WI38 (cell line): Measurements from ENCODE around the gene BAZ2B.

Source experiments
- H3K4me3 ChIP-seq: 2 replicates; pipeline ENCODE4 v1.5.1; 2011; ENCODE audit warnings: low read depth, mild to moderate bottlenecking, control low read depth, low read length
- TF ChIP-seq, protein P1 (sequence below): IDR thresholded peaks from 2 replicates; pipeline ENCODE4 v1.5.1; 2012; ENCODE audit warnings: low read depth, mild to moderate bottlenecking, control low read depth, low read length

BAZ2B gene

DNA sequence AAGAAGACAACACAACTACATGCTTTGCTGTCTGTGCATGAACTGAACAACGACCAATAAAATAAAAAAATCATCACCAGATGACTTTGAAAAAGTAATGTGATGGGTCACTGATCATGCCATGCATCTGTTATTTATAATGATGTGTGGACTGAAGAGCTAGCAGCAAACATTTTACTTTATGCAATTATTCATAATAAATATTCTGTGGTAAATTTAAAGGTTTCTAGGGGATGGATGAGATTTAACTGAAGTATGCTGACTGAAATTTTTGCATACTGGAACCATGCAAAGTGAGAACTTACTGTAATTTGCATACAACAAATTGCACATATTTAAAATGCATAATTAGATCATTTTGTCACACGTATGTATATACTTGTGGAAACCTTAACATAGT, 31.3 kb upstream of the BAZ2B start:
- no peak overlapping the region for H3K4me3 ChIP-seq
- TF ChIP-seq, protein P1, sequence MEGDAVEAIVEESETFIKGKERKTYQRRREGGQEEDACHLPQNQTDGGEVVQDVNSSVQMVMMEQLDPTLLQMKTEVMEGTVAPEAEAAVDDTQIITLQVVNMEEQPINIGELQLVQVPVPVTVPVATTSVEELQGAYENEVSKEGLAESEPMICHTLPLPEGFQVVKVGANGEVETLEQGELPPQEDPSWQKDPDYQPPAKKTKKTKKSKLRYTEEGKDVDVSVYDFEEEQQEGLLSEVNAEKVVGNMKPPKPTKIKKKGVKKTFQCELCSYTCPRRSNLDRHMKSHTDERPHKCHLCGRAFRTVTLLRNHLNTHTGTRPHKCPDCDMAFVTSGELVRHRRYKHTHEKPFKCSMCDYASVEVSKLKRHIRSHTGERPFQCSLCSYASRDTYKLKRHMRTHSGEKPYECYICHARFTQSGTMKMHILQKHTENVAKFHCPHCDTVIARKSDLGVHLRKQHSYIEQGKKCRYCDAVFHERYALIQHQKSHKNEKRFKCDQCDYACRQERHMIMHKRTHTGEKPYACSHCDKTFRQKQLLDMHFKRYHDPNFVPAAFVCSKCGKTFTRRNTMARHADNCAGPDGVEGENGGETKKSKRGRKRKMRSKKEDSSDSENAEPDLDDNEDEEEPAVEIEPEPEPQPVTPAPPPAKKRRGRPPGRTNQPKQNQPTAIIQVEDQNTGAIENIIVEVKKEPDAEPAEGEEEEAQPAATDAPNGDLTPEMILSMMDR: no peak

DNA sequence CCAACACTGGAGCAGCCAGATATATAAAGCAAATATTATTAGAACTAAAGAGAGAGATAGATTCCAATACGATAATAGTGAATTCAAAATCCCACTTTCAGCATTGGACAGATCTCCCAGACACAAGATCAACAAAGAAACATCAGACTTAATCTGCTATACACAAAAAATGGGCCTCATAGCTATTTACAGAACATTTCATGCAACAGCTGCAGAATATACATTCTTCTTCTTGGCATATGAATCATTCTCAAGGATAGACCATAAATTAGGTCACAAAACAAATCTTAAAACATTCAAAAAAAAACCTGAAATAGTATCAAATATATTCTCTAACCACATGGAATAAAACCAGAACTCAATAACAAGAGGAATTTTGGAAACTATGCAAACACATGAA, 23.8 kb upstream of the BAZ2B start:
- TF ChIP-seq, protein P1: no peak
- H3K4me3 ChIP-seq: no peak overlapping the region

DNA sequence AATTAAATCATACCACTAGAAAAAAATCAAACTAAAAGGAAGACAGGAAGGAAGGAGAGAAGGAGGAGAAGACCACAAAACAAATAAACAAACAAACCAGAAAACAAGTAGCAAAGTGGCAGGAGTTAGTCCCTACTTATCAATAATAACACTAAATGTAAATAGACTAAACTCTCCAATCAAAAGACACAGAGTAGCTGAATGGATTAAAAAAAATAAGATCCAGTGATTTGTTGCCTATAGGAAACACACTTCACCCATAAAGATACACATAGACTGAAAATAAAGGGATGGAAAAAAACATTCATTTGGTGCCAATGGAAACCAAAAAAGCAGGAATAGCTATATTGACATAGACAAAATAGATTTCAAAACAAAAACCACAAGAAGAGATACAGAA, 23.4 kb upstream of the BAZ2B start:
- TF ChIP-seq, protein P1: no peak
- H3K4me3 ChIP-seq: no peak overlapping the region

DNA sequence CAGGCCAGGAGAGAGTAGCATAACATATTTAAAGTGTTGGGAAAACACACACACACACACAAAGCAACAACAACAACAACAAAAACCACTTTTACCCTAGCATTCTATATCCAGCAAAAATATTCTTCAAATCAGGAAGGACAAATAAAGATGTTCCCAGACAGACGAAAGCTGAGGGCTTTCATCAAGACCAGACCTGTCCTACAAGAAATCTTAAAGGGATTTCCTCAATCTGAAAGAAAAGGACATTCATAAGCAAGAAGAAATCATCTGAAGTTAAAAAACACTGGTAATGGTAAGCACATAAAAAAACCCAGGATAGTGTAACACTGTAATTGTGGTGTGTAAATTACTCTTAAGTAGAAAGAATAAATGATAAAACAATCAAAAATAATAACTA, 22.7 kb upstream of the BAZ2B start:
- TF ChIP-seq, protein P1: no peak
- no peak overlapping the region for H3K4me3 ChIP-seq

DNA sequence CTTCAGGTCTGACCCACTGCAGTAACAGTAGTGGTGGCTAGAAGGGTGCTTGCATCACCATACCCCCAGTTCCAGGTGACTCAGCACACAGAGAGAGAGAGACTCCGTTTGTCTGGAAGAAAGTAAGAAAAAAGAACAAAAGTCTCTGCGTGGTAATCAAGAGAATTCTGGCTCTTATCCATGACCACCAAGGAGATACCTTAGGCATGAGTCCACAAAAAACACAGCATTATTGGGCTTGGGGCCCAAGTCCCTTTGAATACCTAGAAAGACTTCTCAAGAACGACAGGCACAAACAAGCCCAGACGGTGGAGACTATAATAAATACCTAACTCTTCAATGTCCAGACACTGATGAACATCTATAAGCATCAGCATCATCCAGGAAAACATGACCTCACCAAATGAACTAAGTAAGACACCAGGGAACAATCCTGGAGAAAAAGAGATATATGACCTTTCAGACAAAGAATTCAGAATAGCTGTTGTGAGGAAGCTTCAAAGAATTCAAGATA, 21.7 kb upstream of the BAZ2B start:
- TF ChIP-seq, protein P1: no peak
- no peak overlapping the region for H3K4me3 ChIP-seq

DNA sequence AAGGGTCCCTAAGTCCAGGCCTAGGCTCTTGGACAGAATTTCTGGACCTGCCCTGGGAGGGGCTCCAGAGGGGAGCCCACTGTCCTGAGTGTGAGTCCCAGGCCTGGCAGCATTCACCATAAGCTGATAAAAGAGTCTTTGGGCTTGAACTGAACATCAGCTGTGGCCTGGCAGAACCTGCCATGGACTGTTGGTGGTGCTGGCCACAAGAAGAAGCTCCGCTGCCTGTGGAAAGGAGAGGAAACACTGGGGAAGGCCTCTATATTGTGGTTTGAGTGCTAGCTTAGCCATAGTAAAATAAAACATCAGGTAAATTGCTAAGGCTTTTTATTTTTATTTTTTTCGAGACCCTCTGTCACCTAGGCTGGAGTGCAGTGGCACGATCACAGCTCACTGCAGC, 20.9 kb upstream of the BAZ2B start:
- TF ChIP-seq, protein P1: no peak
- no peak overlapping the region for H3K4me3 ChIP-seq

DNA sequence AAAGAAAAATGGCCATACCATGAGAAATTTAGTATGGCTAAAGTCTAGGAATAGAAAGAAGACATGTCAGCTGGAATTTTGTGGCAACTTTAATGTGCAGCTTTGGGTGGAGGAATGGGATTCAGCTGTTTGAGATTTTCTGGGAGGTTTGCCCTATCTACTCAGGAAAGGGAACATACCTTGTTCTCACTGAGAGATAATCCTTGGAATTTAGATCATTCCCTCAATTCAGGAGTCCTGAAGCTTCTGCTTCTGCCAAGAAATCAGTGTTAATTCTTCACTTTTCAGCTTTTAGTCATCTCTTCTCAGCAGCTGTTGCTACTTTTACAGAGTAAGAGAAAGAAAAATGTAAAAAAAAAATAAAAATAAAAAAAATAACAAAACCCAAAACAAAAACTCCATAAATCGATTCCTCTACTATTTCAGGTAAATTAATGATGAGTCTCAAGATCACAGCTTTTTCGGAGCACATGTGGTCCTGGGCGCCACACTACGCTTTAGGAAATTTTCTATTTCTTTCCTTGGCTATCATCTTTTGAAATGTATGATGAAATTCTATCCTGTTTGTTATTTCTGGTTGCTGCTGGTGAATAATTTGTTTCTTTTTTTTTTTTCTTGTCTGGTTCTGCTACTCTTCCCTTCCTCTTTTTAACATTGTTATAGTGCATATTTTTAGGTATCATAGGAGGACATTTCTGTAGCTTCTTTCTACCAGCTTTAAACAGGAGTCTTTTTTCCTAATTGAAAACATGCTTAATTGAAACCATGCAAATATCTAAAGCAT, 18.9 kb upstream of the BAZ2B start:
- TF ChIP-seq, protein P1: no peak
- H3K4me3 ChIP-seq: no peak overlapping the region
